ENCODE measurements around the gene NUDT12. TPM values are rescaled to one million over a fixed set of nuclear protein-coding genes. Genes with fewer than 3 reads are reported as not detected.

The NUDT12 gene
- total and polyA plus RNA-seq, 2 donors from 2014 or later, result 12.7 to 14.0 TPM

DNA sequence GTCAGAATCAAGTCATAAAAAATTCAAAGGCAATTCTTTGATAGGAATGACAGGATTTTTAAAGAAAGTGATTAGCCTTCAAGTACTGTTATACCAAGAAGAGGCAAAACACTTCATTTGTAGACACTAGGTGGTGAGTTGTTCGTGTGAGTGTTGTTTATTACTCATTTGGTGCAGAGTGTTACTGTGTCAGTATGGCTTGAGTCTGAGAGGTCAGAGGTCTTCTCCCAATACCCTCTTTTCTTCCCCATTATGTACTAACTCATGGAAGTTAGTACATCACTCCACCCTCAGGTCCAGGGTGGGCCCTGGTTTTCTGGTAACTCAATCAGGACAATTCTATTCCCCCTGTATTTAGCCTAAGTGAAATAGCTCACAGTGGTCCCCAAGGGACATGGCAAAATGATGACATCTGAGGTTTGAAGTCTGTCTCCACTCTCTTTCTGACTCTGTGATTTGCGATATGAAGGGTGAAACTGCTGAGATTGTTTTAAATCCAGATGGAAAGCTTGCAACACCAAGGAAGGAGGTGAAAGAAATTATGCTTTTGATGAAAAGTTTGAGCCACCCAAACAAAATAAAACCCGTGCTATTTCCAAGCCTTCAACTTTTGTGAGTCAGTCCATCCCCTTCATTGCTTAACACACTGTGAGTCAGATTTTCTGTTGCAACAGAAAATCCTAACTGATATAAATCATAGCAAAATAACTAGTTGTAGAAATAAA, 56.8 kb downstream of the NUDT12 start:
- Histone ChIP-seq H3K27me3 (ENCODE audit: control insufficient read depth, insufficient read depth, low read length) (no peaks in the 10 kb centered on the region), H3K9me3 (ENCODE audit: control insufficient read depth in 2 of 3, insufficient read depth in 1 of 3, low read length in 3 of 3) (no peaks in the 10 kb centered on the region), H3K36me3 (ENCODE audit: control insufficient read depth in 2 of 3, insufficient read depth in 3 of 3, low read length in 3 of 3) (no peaks in the 10 kb centered on the region), H3K4me1 (ENCODE audit: control insufficient read depth in 2 of 3, insufficient read depth in 2 of 3, low read depth in 1 of 3, low read length in 3 of 3) (no peaks in the 10 kb centered on the region), H3K9ac (ENCODE audit: low read length in 3 of 3) (no peak overlapping the region), H3K4me3 (ENCODE audit: low read length in 3 of 3) (no peak overlapping the region), H3K27ac (ENCODE audit: low read depth in 2 of 2, low read length in 2 of 2) (no peak overlapping the region)
- intact Hi-C loops (cut with DNase I), result no loop called here
- FAIRE-seq (no peak), DNase-seq (no peak)
- TF ChIP-seq, protein P1, sequence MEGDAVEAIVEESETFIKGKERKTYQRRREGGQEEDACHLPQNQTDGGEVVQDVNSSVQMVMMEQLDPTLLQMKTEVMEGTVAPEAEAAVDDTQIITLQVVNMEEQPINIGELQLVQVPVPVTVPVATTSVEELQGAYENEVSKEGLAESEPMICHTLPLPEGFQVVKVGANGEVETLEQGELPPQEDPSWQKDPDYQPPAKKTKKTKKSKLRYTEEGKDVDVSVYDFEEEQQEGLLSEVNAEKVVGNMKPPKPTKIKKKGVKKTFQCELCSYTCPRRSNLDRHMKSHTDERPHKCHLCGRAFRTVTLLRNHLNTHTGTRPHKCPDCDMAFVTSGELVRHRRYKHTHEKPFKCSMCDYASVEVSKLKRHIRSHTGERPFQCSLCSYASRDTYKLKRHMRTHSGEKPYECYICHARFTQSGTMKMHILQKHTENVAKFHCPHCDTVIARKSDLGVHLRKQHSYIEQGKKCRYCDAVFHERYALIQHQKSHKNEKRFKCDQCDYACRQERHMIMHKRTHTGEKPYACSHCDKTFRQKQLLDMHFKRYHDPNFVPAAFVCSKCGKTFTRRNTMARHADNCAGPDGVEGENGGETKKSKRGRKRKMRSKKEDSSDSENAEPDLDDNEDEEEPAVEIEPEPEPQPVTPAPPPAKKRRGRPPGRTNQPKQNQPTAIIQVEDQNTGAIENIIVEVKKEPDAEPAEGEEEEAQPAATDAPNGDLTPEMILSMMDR (IDR thresholded peaks at IDR 0.05; ENCODE audit: borderline replicate concordance, extremely low read depth, insufficient read depth), result no peak

DNA sequence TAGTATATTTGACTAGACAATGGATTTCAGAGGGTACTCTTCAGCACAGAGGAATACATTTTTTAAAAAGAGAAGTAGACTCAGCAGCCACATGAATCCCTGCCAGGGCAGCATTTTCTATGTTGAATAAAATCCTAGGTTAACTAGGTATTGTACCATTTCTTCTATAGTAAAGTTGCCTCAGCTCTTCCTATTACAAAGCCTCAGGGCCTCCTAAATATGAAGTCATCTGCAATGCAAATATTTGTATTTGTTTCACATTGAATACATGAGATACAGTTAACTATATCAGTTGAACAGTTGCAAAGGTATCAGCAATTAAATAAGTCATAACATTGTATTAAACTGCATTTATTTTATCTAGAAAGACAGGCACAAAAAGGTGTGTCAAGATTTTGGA, 59.5 kb downstream of the NUDT12 start:
- Histone ChIP-seq H3K4me1 (ENCODE audit: control insufficient read depth in 2 of 3, insufficient read depth in 2 of 3, low read depth in 1 of 3, low read length in 3 of 3) (no peaks in the 10 kb centered on the region), H3K9ac (ENCODE audit: low read length in 3 of 3) (no peak overlapping the region), H3K9me3 (ENCODE audit: control insufficient read depth in 2 of 3, insufficient read depth in 1 of 3, low read length in 3 of 3) (no peaks in the 10 kb centered on the region), H3K4me3 (ENCODE audit: low read length in 3 of 3) (no peak overlapping the region), H3K27ac (ENCODE audit: low read depth in 2 of 2, low read length in 2 of 2) (no peak overlapping the region), H3K27me3 (ENCODE audit: control insufficient read depth, insufficient read depth, low read length) (no peaks in the 10 kb centered on the region), H3K36me3 (ENCODE audit: control insufficient read depth in 2 of 3, insufficient read depth in 3 of 3, low read length in 3 of 3) (no peaks in the 10 kb centered on the region)
- no peak for DNase-seq
- TF ChIP-seq, protein P1 (IDR thresholded peaks at IDR 0.05; ENCODE audit: borderline replicate concordance, extremely low read depth, insufficient read depth), result no peak
- intact Hi-C loops (cut with DNase I), result no loop called here
- no peak for FAIRE-seq

DNA sequence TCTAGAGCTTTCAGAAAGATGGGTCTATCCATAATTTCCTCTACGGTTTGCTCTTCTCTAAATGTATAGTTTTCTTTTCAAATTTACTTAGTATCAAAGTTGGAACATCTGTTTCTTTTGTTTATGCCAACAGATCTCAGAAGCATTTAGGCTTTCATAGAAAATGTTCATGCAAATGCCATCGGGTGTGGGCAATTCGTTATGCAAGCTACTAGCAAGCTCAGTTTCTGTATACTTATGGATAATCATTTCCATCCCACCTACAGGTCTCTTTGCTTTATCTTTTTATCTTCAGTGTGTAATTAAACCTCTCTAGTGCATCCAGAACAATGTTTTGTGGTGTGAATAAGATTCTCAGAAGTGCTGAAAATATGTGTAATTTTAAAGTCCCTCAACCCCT, 59.9 kb downstream of the NUDT12 start:
- intact Hi-C loops (cut with DNase I), result no loop called here
- FAIRE-seq, result no peak

More for the DNA sequence above, 59.9 kb downstream of the NUDT12 start:
- Histone ChIP-seq H3K9me3 (ENCODE audit: control insufficient read depth in 2 of 3, insufficient read depth in 1 of 3, low read length in 3 of 3) (no peaks in the 10 kb centered on the region), H3K36me3 (ENCODE audit: control insufficient read depth in 2 of 3, insufficient read depth in 3 of 3, low read length in 3 of 3) (no peaks in the 10 kb centered on the region), H3K9ac (ENCODE audit: low read length in 3 of 3) (no peak overlapping the region), H3K4me1 (ENCODE audit: control insufficient read depth in 2 of 3, insufficient read depth in 2 of 3, low read depth in 1 of 3, low read length in 3 of 3) (no peaks in the 10 kb centered on the region), H3K27me3 (ENCODE audit: control insufficient read depth, insufficient read depth, low read length) (no peaks in the 10 kb centered on the region), H3K4me3 (ENCODE audit: low read length in 3 of 3) (no peak overlapping the region), H3K27ac (ENCODE audit: low read depth in 2 of 2, low read length in 2 of 2) (no peak overlapping the region)
- no peak for DNase-seq
- TF ChIP-seq, protein P1 (IDR thresholded peaks at IDR 0.05; ENCODE audit: borderline replicate concordance, extremely low read depth, insufficient read depth), result no peak

Data from kidney (tissue), 14 donors.